ENCODE measurements around the gene CDH13. TPM values are rescaled to one million over a fixed set of nuclear protein-coding genes. Genes with fewer than 3 reads are reported as not detected.

Gene CDH13
- total and polyA plus RNA-seq, 10 of the 15 experiments (the other 5 are each of a cell fraction or from before 2014, with no cell fraction given), result under 0.01 to 0.05 TPM; not detected in 8

GRCh38 chr16:82792693-82793092 lies 165.9 kb downstream of the CDH13 start (continued):
- TF ChIP-seq, protein P1, sequence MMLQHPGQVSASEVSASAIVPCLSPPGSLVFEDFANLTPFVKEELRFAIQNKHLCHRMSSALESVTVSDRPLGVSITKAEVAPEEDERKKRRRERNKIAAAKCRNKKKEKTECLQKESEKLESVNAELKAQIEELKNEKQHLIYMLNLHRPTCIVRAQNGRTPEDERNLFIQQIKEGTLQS (IDR thresholded peaks at IDR 0.05; ENCODE audit: borderline replicate concordance, extremely low read depth, low read depth, low read length), result no peak
- no peak for TF ChIP-seq CBX5 (IDR thresholded peaks at IDR 0.05; ENCODE audit: low read depth)
- TF ChIP-seq IKZF1 (conservative IDR thresholded peaks at IDR 0.05), result no peak
- no peak for TF ChIP-seq RAD21 (IDR thresholded peaks at IDR 0.05; ENCODE audit: insufficient read depth, low read depth, low read length)
- TF ChIP-seq RUNX3 (IDR thresholded peaks at IDR 0.05; ENCODE audit: low read length), result no peak
- no peak for TF ChIP-seq IRF4 (IDR thresholded peaks at IDR 0.05; ENCODE audit: low read depth, low read length)
- no peak for TF ChIP-seq EZH2 (IDR thresholded peaks at IDR 0.05; ENCODE audit: borderline replicate concordance, control insufficient read depth, low read depth, low read length)
- TF ChIP-seq CEBPB (IDR thresholded peaks at IDR 0.05; ENCODE audit: borderline replicate concordance in 1 of 2, low read depth in 2 of 2, low read length in 2 of 2), result no peak
- no peak for TF ChIP-seq E2F4 (IDR thresholded peaks at IDR 0.05; ENCODE audit: low read depth, low read length)

DNA sequence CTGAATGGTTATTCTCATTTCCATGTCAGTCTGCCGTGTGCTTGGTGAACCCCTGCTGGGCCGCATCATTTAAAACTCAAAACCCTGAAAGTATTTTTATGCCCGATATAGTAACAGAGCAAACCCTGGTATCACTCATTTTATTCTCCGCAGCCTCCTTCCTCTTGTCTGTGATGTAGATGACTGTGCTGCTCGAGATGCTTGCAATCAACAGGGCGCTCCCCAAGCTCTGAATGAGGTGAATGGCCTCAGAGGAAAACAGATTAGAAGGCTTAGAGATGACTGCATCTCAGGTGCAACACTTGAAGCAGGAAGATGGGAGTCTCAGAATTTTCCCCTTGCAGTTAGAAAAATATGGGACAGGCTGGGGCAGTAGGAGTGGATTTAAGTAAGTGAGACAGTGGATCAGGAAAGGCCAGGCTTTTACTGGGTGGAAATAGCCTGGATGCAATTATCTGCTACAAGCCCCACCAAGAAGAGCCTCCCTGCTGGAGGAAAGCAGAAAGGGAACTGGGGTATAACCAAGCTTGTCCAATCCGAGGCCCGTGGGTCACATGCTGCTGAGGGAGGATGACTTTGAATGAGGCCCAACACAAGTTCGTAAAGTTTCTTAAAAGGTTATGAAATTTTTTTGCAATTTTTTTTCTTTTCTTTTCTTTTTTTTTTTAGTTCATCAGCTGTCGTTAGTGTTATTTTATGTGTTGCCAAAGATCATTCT lies 166.9 kb downstream of the CDH13 start:
- ChIA-PET RAD21 (ENCODE audit: unreplicated experiment) (no interaction called here), SMC1A (ENCODE audit: uncharacterized antibody, unreplicated experiment) (no interaction called here), CTCF (interaction anchor here (0.7 kb wide), 1 partner anchor 123 kb away, joined by 4 read pairs; no protein-coding TSS in a partner anchor), POLR2A (no interaction called here)
- Histone ChIP-seq H2AFZ (ENCODE audit: control insufficient read depth, low read depth, low read length) (no peak overlapping the region), H4K20me1 (ENCODE audit: control insufficient read depth, insufficient read depth) (no peaks in the 10 kb centered on the region), H3K27me3 (replicated peaks in 1 of 2; ENCODE audit: control insufficient read depth in 2 of 2, insufficient read depth in 2 of 2, low read length in 1 of 2) (0 out of 4 replicates have a peak, but pooled peaks cover 0 to 3% of the 10 kb centered on the region in 2 experiments), H3K4me3 (no peak overlapping the region), H3K27ac (ENCODE audit: control insufficient read depth, insufficient read depth) (no peak overlapping the region), H3K79me2 (ENCODE audit: control insufficient read depth, insufficient read depth, low read length) (no peaks in the 10 kb centered on the region), H3K9ac (ENCODE audit: control insufficient read depth, insufficient read depth, low read length) (no peak overlapping the region), H3K4me1 (ENCODE audit: control insufficient read depth, insufficient read depth, low read length) (no peaks in the 10 kb centered on the region), H3K9me3 (replicated peaks; ENCODE audit: control insufficient read depth, insufficient read depth, low read length) (no peaks in the 10 kb centered on the region), H3K36me3 (ENCODE audit: control insufficient read depth in 2 of 2, insufficient read depth in 2 of 2, low read length in 1 of 2) (no peaks in the 10 kb centered on the region), H3K4me2 (ENCODE audit: control insufficient read depth, insufficient read depth) (no peak overlapping the region)
- FAIRE-seq (no peak), ATAC-seq (no peak), DNase-seq (ENCODE audit: low read depth, low spot score) (no peak)
- intact Hi-C loops (cut with micrococcal nuclease; ENCODE audit: unreplicated experiment), result loop anchor here (10.0 kb wide), 1 partner anchor 159 kb away; no protein-coding TSS in a partner anchor
- in situ Hi-C loops (cut with MboI), result no loop called here
- WGBS (ENCODE audit: insufficient coverage, insufficient replicate concordance, low lambda C conversion rate, missing lambda C conversion rate), result 36% methylated on average over 10 of the region's 10 CpGs
- BruUV-seq (replicated peaks), result no TSS peak
- no peak for TF ChIP-seq HSF1 (IDR thresholded peaks at IDR 0.05; ENCODE audit: low read depth, low read length)
- TF ChIP-seq NR2C1 (IDR thresholded peaks at IDR 0.05), result no peak
